Measurements from ENCODE around the gene SUCLG2.

GRCh38 chr3:67534594-67534993 lies 119.8 kb downstream of the SUCLG2 start:
- TF ChIP-seq CTCF (conservative IDR thresholded peaks at IDR 0.05 in 1 of 2, IDR thresholded peaks at IDR 0.05 in 1 of 2; ENCODE audit: low read depth in 1 of 2, low read length in 2 of 2) (no peak), EZH2 (IDR thresholded peaks at IDR 0.05; ENCODE audit: low read length, missing control alignments) (no peak)
